HG03571 (cell line): ENCODE measurements around the gene ACTRT1.

ENCODE experiments used
- ATAC-seq: cut with Tn5 transposase; IDR thresholded peaks from one replicate; pipeline ENCODE4 v1.9.1; 2021; ENCODE audit not compliant: unreplicated experiment

ACTRT1 gene

GRCh38 chrX:128052303-128052702, at the start of gene ACTRT1:
TSS of gene ACTRT1 (minus strand) at chrX:128052403. CDS start at chrX:128052206, 197 bp downstream.
- ATAC-seq = no peak

- ATAC-seq = no peak
These were observed 26.3 kb upstream of the ACTRT1 start for GRCh38 chrX:128078545-128078944.

GRCh38 chrX:128057421-128057820, 5.2 kb upstream of the ACTRT1 start:
- ATAC-seq = no peak

GRCh38 chrX:128051526-128051925, 677 bp downstream of the ACTRT1 start:
- no peak for ATAC-seq

- no peak for ATAC-seq
These were observed 16.9 kb downstream of the ACTRT1 start for GRCh38 chrX:128035318-128035717.

- ATAC-seq = no peak
These were observed 30.6 kb downstream of the ACTRT1 start for GRCh38 chrX:128021566-128021965.

GRCh38 chrX:128020701-128021100, 31.5 kb downstream of the ACTRT1 start:
- ATAC-seq = no peak

- ATAC-seq = no peak
These were observed 33.0 kb downstream of the ACTRT1 start for GRCh38 chrX:128019218-128019617.

GRCh38 chrX:128012015-128012414, 40.2 kb downstream of the ACTRT1 start:
- ATAC-seq = no peak

GRCh38 chrX:128007882-128008281, 44.3 kb downstream of the ACTRT1 start:
- no peak for ATAC-seq
